Ecto neural progenitor cell (in vitro differentiated cells): ENCODE measurements around the gene EPB41L2.
A peak's percentile ranks its signal among the peaks of the same experiment; 100 is the strongest.
"Not testable (repeated sequence)": the region's sequence is repeated elsewhere in the genome, so short reads cannot be mapped to it uniquely, and the experiment has no call there.

ENCODE experiments used
- DNase-seq: peaks from one replicate; pipeline ENCODE4 v3.0.0-alpha.2; 2018; ENCODE audit warnings: low spot score

Gene EPB41L2

GRCh38 chr6:131063028-131063763 lies at the start of gene EPB41L2:
TSS of gene EPB41L2 (minus strand) at chr6:131063245. CDS start at chr6:130956485, 106,760 bp downstream.
- peak; percentile 94 for DNase-seq

GRCh38 chr6:131112249-131112648 lies 49.2 kb upstream of the EPB41L2 start:
- no peak for DNase-seq

GRCh38 chr6:131107151-131107550 lies 44.1 kb upstream of the EPB41L2 start:
- DNase-seq = no peak

GRCh38 chr6:131103901-131104300 lies 40.9 kb upstream of the EPB41L2 start:
- no peak for DNase-seq

GRCh38 chr6:131103296-131103695 lies 40.3 kb upstream of the EPB41L2 start:
- no peak for DNase-seq

- no peak for DNase-seq
Observed at GRCh38 chr6:131101911-131102680, 39.1 kb upstream of the EPB41L2 start.

GRCh38 chr6:131096786-131097185 lies 33.7 kb upstream of the EPB41L2 start:
- no peak for DNase-seq

GRCh38 chr6:131093334-131093733 lies 30.3 kb upstream of the EPB41L2 start:
- DNase-seq = no peak

- not testable (repeated sequence) for DNase-seq
Observed at GRCh38 chr6:131091944-131092343, 28.9 kb upstream of the EPB41L2 start.

- not testable (repeated sequence) for DNase-seq
Observed at GRCh38 chr6:131090339-131090738, 27.3 kb upstream of the EPB41L2 start.

GRCh38 chr6:131084982-131085381 lies 21.9 kb upstream of the EPB41L2 start:
- no peak for DNase-seq

GRCh38 chr6:131083687-131084086 lies 20.6 kb upstream of the EPB41L2 start:
- no peak for DNase-seq

- no peak for DNase-seq
Observed at GRCh38 chr6:131082335-131082734, 19.3 kb upstream of the EPB41L2 start.

- no peak for DNase-seq
Observed at GRCh38 chr6:131080084-131080483, 17.0 kb upstream of the EPB41L2 start.

- no peak for DNase-seq
Observed at GRCh38 chr6:131073577-131073976, 10.5 kb upstream of the EPB41L2 start.

- no peak for DNase-seq
Observed at GRCh38 chr6:131070061-131070460, 7.0 kb upstream of the EPB41L2 start.

- DNase-seq = no peak
Observed at GRCh38 chr6:131068165-131068564, 5.1 kb upstream of the EPB41L2 start.

- DNase-seq = no peak
Observed at GRCh38 chr6:131067521-131067920, 4.5 kb upstream of the EPB41L2 start.

GRCh38 chr6:131065824-131066171 lies 2.8 kb upstream of the EPB41L2 start:
- no peak for DNase-seq

GRCh38 chr6:131065112-131065823 lies 2.2 kb upstream of the EPB41L2 start:
- DNase-seq = no peak

- DNase-seq = no peak
Observed at GRCh38 chr6:131063764-131064272, 773 bp upstream of the EPB41L2 start.

- peak; percentile 63 for DNase-seq
Observed at GRCh38 chr6:131062241-131063027, 611 bp downstream of the EPB41L2 start.
